ENCODE measurements around the gene LRRK1. TPM values are rescaled to one million over a fixed set of nuclear protein-coding genes. Genes with fewer than 3 reads are reported as not detected.

Gene LRRK1
- total RNA-seq, 1 experiment from 2014 or later, result 1.0 TPM

GRCh38 chr15:101035611-101036010 lies 116.5 kb downstream of the LRRK1 start:
- in situ Hi-C loops (cut with HindIII; ENCODE audit: low pct_unique_long_range_greater_than_20kb, low sequenced_read_pairs), result no loop called here
- no peak for DNase-seq (ENCODE audit: low read depth, low spot score)

DNA sequence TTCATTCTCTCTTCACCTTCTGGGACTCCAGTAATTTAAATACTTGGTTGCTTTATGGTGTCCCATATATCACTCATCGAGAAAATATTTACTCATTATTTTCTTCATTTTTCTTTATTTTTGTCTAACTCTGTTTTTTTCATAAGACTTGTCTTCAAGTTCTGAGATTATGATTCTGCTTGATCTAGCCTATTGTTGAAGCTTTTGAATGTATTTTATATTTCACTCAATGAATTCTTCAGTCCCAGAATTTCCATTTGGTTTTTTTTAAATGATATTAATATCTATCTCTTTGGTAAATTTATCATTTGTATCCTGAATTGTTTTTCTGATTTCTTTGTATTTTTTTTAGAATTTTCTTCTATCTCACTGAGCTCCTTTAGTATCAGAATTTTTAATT lies 117.0 kb downstream of the LRRK1 start:
- DNase-seq (ENCODE audit: low read depth, low spot score), result no peak
- in situ Hi-C loops (cut with HindIII; ENCODE audit: low pct_unique_long_range_greater_than_20kb, low sequenced_read_pairs), result no loop called here

DNA sequence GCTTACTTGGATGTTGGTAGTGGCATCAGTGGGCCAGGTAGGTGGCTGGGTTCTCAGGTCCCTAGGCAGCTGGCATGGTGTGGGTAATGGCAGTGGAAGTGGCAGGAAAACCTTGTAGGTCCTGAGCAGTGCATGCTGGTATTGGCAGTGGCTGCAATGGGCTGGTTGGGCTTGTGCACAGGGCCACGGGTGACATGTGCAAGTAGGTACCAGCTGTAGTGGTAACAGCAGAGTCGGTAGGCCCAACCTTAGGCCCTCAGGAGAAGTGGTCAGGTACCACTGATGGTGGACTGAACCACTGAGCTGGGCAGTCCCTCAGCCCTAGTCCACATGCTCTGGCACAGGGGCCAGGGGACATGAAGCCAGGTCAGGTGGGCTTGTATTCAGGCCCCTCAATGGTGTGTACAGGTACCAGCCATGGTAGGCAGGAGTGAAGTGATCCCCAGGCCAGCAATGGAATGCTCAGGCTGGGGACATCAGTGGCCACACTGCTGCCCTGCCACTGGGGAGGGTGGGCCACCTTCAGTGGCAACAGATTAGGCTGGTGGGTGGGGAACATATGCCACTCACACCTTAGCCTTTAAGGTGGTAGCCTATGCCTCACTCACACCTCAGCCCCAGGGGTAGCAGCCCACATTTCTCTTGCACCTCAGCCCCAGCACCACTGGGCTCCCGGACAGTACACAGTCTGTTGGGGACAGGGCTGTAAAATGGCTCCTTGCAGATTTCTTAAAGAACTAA lies 118.1 kb downstream of the LRRK1 start:
- in situ Hi-C loops (cut with HindIII; ENCODE audit: low pct_unique_long_range_greater_than_20kb, low sequenced_read_pairs), result no loop called here
- no peak for DNase-seq (ENCODE audit: low read depth, low spot score)

GRCh38 chr15:101038327-101039003 lies 119.3 kb downstream of the LRRK1 start:
- in situ Hi-C loops (cut with HindIII; ENCODE audit: low pct_unique_long_range_greater_than_20kb, low sequenced_read_pairs), result no loop called here
- DNase-seq (ENCODE audit: low read depth, low spot score), result no peak

GRCh38 chr15:101039461-101039860 lies 120.3 kb downstream of the LRRK1 start:
- in situ Hi-C loops (cut with HindIII; ENCODE audit: low pct_unique_long_range_greater_than_20kb, low sequenced_read_pairs), result no loop called here
- no peak for DNase-seq (ENCODE audit: low read depth, low spot score)

DNA sequence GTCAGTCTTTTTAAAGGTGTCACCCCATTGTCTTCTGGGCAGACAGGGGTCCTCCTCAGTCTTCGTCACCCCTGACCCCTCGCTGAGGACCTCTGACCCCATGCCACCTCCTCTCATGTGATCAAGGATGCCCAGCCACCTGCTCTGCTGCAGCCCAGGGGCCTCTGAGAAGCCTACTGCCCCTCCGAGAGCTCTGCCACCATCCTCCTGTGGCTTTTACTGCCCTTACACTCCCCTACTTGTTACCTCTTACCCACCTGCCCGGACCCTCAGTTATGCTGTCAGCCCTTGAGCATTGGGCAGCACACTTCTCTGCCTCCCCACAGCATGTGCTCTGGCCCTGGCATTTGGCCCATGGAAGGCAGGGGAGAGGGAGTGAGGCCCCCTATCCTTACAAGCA lies 123.2 kb downstream of the LRRK1 start:
- DNase-seq (ENCODE audit: low read depth, low spot score), result no peak

DNA sequence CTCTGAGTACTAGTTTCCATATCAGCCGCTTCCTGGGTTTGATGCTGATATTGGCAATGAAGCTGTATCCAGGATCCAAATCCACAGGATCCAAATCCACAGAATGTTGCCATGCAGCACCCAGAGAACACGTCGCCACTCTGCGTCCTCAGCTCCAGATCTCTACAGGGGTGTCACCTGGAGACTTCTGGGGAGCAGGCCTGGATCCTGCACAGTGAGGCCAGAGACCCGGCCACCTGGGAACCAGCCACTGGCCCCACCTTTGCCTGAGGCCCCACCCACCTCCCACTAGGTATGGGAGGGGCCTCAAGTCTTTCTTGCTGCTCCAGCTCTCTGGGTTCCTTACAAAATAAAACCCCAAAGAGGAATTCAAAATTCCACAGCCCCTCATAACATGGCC lies 123.9 kb downstream of the LRRK1 start:
- DNase-seq (ENCODE audit: low read depth, low spot score), result no peak
- in situ Hi-C loops (cut with HindIII; ENCODE audit: low pct_unique_long_range_greater_than_20kb, low sequenced_read_pairs), result no loop called here

More for the DNA sequence above, 123.2 kb downstream of the LRRK1 start:
- in situ Hi-C loops (cut with HindIII; ENCODE audit: low pct_unique_long_range_greater_than_20kb, low sequenced_read_pairs), result no loop called here

GRCh38 chr15:101043911-101044624 lies 124.9 kb downstream of the LRRK1 start:
- no peak for DNase-seq (ENCODE audit: low read depth, low spot score)
- in situ Hi-C loops (cut with HindIII; ENCODE audit: low pct_unique_long_range_greater_than_20kb, low sequenced_read_pairs), result no loop called here

GRCh38 chr15:101044625-101045235 lies 125.6 kb downstream of the LRRK1 start:
- DNase-seq (ENCODE audit: low read depth, low spot score), result no peak
- in situ Hi-C loops (cut with HindIII; ENCODE audit: low pct_unique_long_range_greater_than_20kb, low sequenced_read_pairs), result no loop called here

DNA sequence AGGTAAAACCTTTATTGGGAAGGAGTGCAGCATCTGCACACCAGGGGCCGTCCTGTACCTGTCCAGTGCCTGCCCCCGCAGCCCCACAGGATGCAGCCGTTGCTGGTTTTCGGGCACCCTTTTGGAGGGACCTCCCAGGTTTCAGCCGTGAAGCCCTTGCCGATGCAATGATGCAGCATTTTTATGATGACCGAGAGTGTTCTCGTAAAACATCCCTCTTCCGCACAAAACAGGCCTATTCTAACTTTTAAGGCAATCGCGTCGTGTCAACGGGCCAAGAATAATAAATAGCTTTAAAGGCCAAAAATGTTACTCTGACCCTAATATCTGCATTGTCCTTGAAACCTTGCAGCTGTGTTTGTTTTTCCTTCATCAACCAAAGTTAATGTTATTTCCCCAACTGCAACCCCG lies 126.1 kb downstream of the LRRK1 start:
- no peak for DNase-seq (ENCODE audit: low read depth, low spot score)
- in situ Hi-C loops (cut with HindIII; ENCODE audit: low pct_unique_long_range_greater_than_20kb, low sequenced_read_pairs), result no loop called here

- in situ Hi-C loops (cut with HindIII; ENCODE audit: low pct_unique_long_range_greater_than_20kb, low sequenced_read_pairs), result no loop called here
Observed at GRCh38 chr15:101045835-101046691, 126.9 kb downstream of the LRRK1 start.

DNA sequence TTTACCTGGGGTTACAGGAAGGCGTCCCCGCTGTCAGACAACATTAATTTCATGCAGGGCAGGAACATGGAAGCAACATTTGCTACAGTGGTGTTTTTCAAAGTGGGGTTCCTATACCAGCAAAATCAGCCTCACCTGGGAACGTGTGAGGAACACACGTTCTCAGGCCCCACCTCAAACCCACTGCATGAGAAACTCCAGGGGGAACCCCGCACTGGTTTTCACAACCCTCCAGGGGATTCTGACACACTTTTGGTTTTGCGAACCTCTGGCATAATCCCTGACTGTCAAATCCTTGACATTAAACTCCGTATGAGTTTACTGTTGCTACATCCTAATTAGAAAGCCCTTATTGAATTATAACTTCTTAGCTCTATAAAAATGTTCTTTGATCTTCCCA lies 127.7 kb downstream of the LRRK1 start:
- no peak for DNase-seq (ENCODE audit: low read depth, low spot score)
- in situ Hi-C loops (cut with HindIII; ENCODE audit: low pct_unique_long_range_greater_than_20kb, low sequenced_read_pairs), result no loop called here

More at GRCh38 chr15:101045835-101046691, 126.9 kb downstream of the LRRK1 start:
- no peak for DNase-seq (ENCODE audit: low read depth, low spot score)

DNA sequence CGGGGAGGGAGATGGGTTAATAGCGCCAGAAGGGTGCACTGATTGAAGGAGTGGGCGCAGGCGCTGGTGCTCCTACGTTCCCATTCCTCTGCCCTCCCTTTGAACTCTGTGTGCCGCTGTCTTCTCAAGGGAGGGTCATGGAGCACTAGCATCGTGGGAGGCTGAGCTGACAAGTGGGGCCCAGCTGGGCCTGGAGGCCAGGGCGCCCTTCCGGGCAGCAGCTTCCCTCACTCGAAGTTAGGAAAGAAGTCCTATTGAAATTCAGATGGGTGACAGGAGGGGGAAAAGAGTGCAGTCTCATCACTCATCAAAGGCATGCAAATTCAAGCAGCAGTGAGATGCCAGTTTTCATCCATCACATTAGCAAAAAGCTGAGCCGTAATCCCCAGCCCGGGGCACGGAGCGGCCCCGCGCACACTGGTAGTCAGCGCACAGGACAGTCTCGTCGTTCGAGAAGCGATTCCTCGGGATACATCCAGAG lies 128.2 kb downstream of the LRRK1 start:
- no peak for DNase-seq (ENCODE audit: low read depth, low spot score)
- in situ Hi-C loops (cut with HindIII; ENCODE audit: low pct_unique_long_range_greater_than_20kb, low sequenced_read_pairs), result no loop called here

DNA sequence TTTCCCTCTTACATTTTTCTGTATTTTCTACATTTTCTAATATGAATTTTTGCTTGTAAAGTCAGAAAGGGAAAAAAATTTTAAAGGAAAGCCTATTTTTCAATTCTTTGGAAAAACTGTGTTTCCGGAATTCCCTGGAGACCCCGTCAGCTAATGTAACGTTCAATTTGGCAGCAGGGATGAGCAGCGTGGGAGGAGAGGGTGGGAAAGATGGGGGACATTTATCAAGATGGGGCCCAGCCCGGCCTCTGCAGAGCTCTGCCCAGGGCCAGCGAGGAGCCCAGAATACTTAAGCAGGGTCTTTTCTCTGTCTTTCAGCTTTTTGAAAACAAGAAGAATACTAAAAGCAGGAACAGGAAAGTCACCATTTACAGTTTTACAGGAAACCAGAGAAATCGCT lies 129.0 kb downstream of the LRRK1 start:
- DNase-seq (ENCODE audit: low read depth, low spot score), result no peak
- in situ Hi-C loops (cut with HindIII; ENCODE audit: low pct_unique_long_range_greater_than_20kb, low sequenced_read_pairs), result no loop called here

- no peak for DNase-seq (ENCODE audit: low read depth, low spot score)
Observed at GRCh38 chr15:101048581-101049030, 129.4 kb downstream of the LRRK1 start.

GRCh38 chr15:101049282-101049681 lies 130.1 kb downstream of the LRRK1 start:
- in situ Hi-C loops (cut with HindIII; ENCODE audit: low pct_unique_long_range_greater_than_20kb, low sequenced_read_pairs), result no loop called here
- DNase-seq (ENCODE audit: low read depth, low spot score), result no peak

More at GRCh38 chr15:101048581-101049030, 129.4 kb downstream of the LRRK1 start:
- in situ Hi-C loops (cut with HindIII; ENCODE audit: low pct_unique_long_range_greater_than_20kb, low sequenced_read_pairs), result no loop called here
